Naive thymus-derived CD8-positive, alpha-beta T cell (primary cell): ENCODE data around the gene MSANTD1. TPM values are rescaled to one million over a fixed set of nuclear protein-coding genes. Genes with fewer than 3 reads are reported as not detected.

Experiments
- ATAC-seq, 2 donors: fragments of 150-1000 bp; cut with Tn5 transposase in 1 of 2; sonication (Bioruptor Pico), chemical (Tn5 transposase) in 1 of 2; 1 replicate in 1 of 2; 2 replicates in 1 of 2; pipeline ENCODE4 v1.10.0; 2021; ENCODE audit warnings: mild to moderate bottlenecking in 2 of 2, moderate library complexity in 2 of 2
- POLR2A ChIA-PET: fragments of 350-600 bp; sonication (Branson Sonifier 250); formaldehyde crosslinking; loops from one replicate; lab custom pipeline; 2021; ENCODE audit warnings: antibody characterized with exemption; lab: Charles Lee
- DNase-seq, 10 donors: peaks; one replicate each; pipeline versions ENCODE4 v3.0.0 to v3.0.0-alpha.2; 2020 to 2022
- H3K27ac Mint-ChIP-seq, 10 donors: one replicate each; pipeline ENCODE4 v1.8.0; 2020 to 2022; ENCODE audit warnings: mild to moderate bottlenecking in 10 of 10, mixed read lengths in 10 of 10, moderate library complexity in 4 of 10, inconsistent platforms in 1 of 10
- H3K27me3 Mint-ChIP-seq, 5 donors: one replicate each; pipeline ENCODE4 v1.8.0; 2021 to 2022; ENCODE audit warnings: mixed read lengths in 5 of 5
- H3K36me3 Mint-ChIP-seq, 3 donors: one replicate each; pipeline ENCODE4 v1.8.0; 2020 to 2022; ENCODE audit warnings: mixed read lengths in 3 of 3, mild to moderate bottlenecking in 2 of 3, inconsistent platforms in 1 of 3
- H3K4me1 Mint-ChIP-seq, 4 donors: one replicate each; pipeline ENCODE4 v1.8.0; 2021 to 2022; ENCODE audit warnings: mixed read lengths in 4 of 4
- H3K4me3 Mint-ChIP-seq, 10 donors: one replicate each; pipeline ENCODE4 v1.8.0; 2020 to 2022; ENCODE audit warnings: mild to moderate bottlenecking in 10 of 10, mixed read lengths in 10 of 10, moderate library complexity in 6 of 10, inconsistent platforms in 1 of 10
- H3K9me3 Mint-ChIP-seq, 9 donors: one replicate each; pipeline ENCODE4 v1.8.0; 2020 to 2022; ENCODE audit warnings: mixed read lengths in 9 of 9, mild to moderate bottlenecking in 3 of 9, inconsistent platforms in 1 of 9, moderate library complexity in 1 of 9
- polyA plus RNA-seq, 3 donors: library from polyadenylated mRNA; unstranded; fragments of 300-500 nt; fragmentation: Illumina TruSeq; gene quantifications; one replicate each; pipeline ENCODE4 v1.2.3, GENCODE V29; 2021
- total RNA-seq, 8 experiments: library from RNA in 2 of 8; stranded (reverse) in 2 of 8; gene quantifications; one replicate each; pipeline ENCODE4 v1.2.3 and lab custom pipeline; 2021 to 2026

MSANTD1 gene
- total and polyA plus RNA-seq, 5 experiments from 2014 or later: 0.18 to 2.1 (median 1.8) TPM; not detected in 2

- Mint-ChIP-seq H3K4me3 (no peak overlapping the region), H3K27me3 (no peaks in the 10 kb centered on the region), H3K4me1 (peaks cover 10 to 19% (median 14%) of the 10 kb centered on the region in 4 donors), H3K36me3 (no peaks in the 10 kb centered on the region), H3K27ac (no peak overlapping the region), H3K9me3 (no peaks in the 10 kb centered on the region)
- ATAC-seq (no peak), DNase-seq (no peak)
- POLR2A ChIA-PET: no interaction called here
Observed at GRCh38 chr4:3246458-3247398, 2.2 kb upstream of the MSANTD1 start.

DNA sequence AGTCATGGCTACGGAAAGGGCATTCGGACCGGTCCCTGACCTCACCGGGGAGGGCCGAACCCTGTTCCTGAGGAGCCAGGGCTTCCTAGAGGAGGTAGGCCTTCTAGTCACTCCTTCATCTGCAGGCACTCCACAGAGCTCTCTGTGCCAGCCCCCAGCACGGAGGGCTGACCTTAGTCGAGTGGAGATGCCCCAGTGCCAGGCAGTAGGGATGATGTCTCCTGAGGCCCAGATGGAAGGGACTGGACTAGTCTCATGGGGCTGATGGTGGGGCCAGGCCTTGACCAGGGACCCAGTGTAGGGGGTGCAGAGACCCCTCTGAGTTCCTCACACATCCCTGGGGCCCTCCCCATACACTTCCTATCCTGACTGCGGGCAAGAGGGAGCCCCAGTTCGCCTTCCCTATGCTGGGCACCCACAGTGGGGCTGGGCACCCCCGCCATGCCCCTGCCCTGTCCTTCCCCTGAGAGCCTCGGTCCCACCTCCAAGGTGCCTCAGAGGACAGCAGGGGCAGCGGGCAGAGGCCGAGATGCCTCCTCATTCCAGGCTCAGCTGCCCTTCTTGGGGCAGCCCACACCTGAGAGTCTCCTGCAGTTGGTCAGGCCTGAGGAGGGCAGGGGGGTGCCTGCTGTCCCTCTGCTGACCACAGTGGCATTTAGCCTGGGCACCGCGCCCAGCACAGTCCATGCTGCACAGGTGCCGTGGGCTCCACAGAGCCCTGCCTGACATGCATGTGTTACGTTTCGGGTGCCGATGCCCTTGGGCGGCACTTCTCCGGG, 1.4 kb upstream of the MSANTD1 start:
- H3K27me3 Mint-ChIP-seq: no peaks in the 10 kb centered on the region
- peaks cover 6 to 12% (median 10%) of the 10 kb centered on the region in 4 donors for H3K4me1 Mint-ChIP-seq
- POLR2A ChIA-PET: no interaction called here

DNA sequence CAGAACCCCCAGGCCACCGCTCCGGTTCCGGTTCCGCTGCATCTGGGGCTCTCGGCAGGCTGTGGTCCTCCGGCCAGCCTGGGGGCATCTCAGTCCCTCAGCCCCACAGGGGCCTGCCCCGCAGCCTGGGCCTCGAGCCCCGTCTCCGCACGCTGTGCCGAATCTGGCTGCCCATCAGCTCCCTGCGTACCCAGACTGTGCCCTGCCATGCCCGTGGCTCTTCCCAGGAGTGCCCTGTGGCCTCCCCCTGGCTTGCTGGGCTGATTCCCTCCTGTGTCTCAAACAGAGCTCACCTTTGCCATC, 830 bp upstream of the MSANTD1 start:
- Mint-ChIP-seq H3K36me3 (no peaks in the 10 kb centered on the region), H3K4me1 (peaks cover under 1 to 7% (median 5%) of the 10 kb centered on the region in 4 donors), H3K4me3 (no peak overlapping the region), H3K27ac (no peak overlapping the region), H3K27me3 (no peaks in the 10 kb centered on the region), H3K9me3 (no peaks in the 10 kb centered on the region)
- ATAC-seq (no peak), DNase-seq (no peak)
- POLR2A ChIA-PET: no interaction called here

More for the DNA sequence above, 1.4 kb upstream of the MSANTD1 start:
- ATAC-seq (no peak), DNase-seq (no peak)
- no peak overlapping the region for H3K4me3 Mint-ChIP-seq
- no peaks in the 10 kb centered on the region for H3K36me3 Mint-ChIP-seq
- no peak overlapping the region for H3K27ac Mint-ChIP-seq
- no peaks in the 10 kb centered on the region for H3K9me3 Mint-ChIP-seq

GRCh38 chr4:3249711-3250437, 915 bp downstream of the MSANTD1 start:
- H3K27ac Mint-ChIP-seq: no peak overlapping the region
- DNase-seq: peak in 1 of 10 donors; percentile 38

GRCh38 chr4:3250438-3250955, 1.5 kb downstream of the MSANTD1 start:
- Mint-ChIP-seq H3K27me3 (no peaks in the 10 kb centered on the region), H3K9me3 (no peaks in the 10 kb centered on the region), H3K27ac (no peak overlapping the region), H3K36me3 (peaks cover 0 to 2% (median 0%) of the 10 kb centered on the region in 3 donors), H3K4me3 (no peak overlapping the region), H3K4me1 (no peaks in the 10 kb centered on the region)
- peak in 1 of 10 donors; percentile 47 for DNase-seq
- ATAC-seq: no peak
- POLR2A ChIA-PET: no interaction called here

More at GRCh38 chr4:3249711-3250437, 915 bp downstream of the MSANTD1 start:
- H3K36me3 Mint-ChIP-seq: peaks cover 0 to 2% (median 0%) of the 10 kb centered on the region in 3 donors
- no peak for ATAC-seq
- no peaks in the 10 kb centered on the region for H3K4me1 Mint-ChIP-seq
- POLR2A ChIA-PET: no interaction called here
- H3K27me3 Mint-ChIP-seq: no peaks in the 10 kb centered on the region
- no peaks in the 10 kb centered on the region for H3K9me3 Mint-ChIP-seq
- H3K4me3 Mint-ChIP-seq: no peak overlapping the region

DNA sequence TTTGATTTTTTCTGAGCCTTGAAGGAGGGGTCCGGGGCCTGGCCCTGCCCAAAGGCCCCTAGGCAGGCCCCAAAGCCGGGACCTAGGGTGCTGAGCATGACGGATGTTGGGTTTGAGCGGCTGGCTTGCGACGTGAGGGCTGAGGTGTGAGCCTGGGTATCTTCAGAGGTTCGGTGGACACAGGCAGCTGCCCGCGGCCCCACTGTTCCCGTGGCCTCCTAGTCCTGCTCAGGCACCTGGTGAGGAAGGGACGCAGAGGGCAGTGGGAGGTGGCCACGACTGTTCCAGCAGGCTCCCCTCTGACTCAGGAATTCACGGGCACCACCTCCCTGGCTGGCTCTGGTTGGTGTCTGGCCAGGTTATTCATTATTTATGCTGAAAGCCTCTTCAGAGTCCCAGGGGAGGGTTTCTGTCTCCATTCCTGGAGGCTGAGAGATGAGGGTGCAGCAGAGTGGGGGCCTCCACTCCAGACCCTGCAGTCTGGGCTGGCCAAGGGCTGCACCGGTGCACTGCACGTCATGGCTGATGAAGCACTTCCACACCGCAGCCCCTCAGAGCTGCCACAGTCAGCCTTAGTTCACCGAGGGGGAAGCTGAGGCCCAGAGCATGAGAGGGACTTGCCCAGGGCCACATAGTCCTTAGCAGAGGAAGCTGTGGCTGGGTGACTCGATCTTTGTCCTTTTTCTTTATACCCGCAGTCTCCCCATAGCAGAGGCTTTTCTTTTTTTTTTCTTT, 2.2 kb downstream of the MSANTD1 start:
- Mint-ChIP-seq H3K4me1 (no peaks in the 10 kb centered on the region), H3K27me3 (no peaks in the 10 kb centered on the region), H3K36me3 (peaks cover 0 to 2% (median 0%) of the 10 kb centered on the region in 3 donors), H3K4me3 (no peak overlapping the region), H3K27ac (no peak overlapping the region), H3K9me3 (no peaks in the 10 kb centered on the region)
- DNase-seq (peak in 1 of 10 donors; percentile 56), ATAC-seq (no peak)
- POLR2A ChIA-PET: no interaction called here

- DNase-seq (peak in 1 of 10 donors; percentile 37), ATAC-seq (no peak)
- no peaks in the 10 kb centered on the region for H3K4me1 Mint-ChIP-seq
- no peak overlapping the region for H3K4me3 Mint-ChIP-seq
- peaks cover 0 to 10% (median 0%) of the 10 kb centered on the region in 3 donors for H3K36me3 Mint-ChIP-seq
- no peaks in the 10 kb centered on the region for H3K9me3 Mint-ChIP-seq
- POLR2A ChIA-PET: no interaction called here
- H3K27me3 Mint-ChIP-seq: no peaks in the 10 kb centered on the region
- H3K27ac Mint-ChIP-seq: no peak overlapping the region
Observed at GRCh38 chr4:3251691-3252479, 2.9 kb downstream of the MSANTD1 start.

- ATAC-seq: no peak
Observed at GRCh38 chr4:3252480-3252828, 3.5 kb downstream of the MSANTD1 start.

GRCh38 chr4:3252831-3253641, 4.1 kb downstream of the MSANTD1 start:
- H3K36me3 Mint-ChIP-seq: peaks cover 0 to 10% (median 0%) of the 10 kb centered on the region in 3 donors
- POLR2A ChIA-PET: no interaction called here
- H3K4me3 Mint-ChIP-seq: no peak overlapping the region
- no peak overlapping the region for H3K27ac Mint-ChIP-seq
- DNase-seq (no peak), ATAC-seq (no peak)
- no peaks in the 10 kb centered on the region for H3K27me3 Mint-ChIP-seq
- no peaks in the 10 kb centered on the region for H3K9me3 Mint-ChIP-seq
- H3K4me1 Mint-ChIP-seq: no peaks in the 10 kb centered on the region

More at GRCh38 chr4:3252480-3252828, 3.5 kb downstream of the MSANTD1 start:
- POLR2A ChIA-PET: no interaction called here
- no peak overlapping the region for H3K27ac Mint-ChIP-seq
- peaks cover 0 to 10% (median 0%) of the 10 kb centered on the region in 3 donors for H3K36me3 Mint-ChIP-seq
- DNase-seq: no peak
- no peak overlapping the region for H3K4me3 Mint-ChIP-seq
- no peaks in the 10 kb centered on the region for H3K4me1 Mint-ChIP-seq
- no peaks in the 10 kb centered on the region for H3K27me3 Mint-ChIP-seq
- no peaks in the 10 kb centered on the region for H3K9me3 Mint-ChIP-seq

DNA sequence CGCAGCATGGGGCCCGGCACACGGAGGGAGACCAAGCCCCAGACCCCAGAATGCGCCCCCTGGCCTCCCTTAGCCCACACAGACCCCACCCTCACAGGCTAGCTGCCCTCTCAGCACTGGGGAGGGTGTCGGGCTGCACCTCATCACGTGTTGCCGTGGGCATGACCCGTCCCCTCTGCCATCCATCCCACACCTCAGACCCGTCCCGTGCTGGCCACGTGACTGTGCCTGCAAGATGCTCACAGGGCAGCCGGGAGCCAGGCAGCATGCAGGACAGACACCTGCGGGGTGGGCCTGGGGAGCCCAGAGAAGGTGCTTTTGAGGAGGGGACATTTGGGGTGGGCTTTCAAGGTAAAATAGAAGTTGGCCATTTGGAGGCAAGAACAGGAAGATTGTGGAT, 4.8 kb downstream of the MSANTD1 start:
- Mint-ChIP-seq H3K4me3 (no peak overlapping the region), H3K9me3 (no peaks in the 10 kb centered on the region), H3K4me1 (no peaks in the 10 kb centered on the region), H3K36me3 (peaks cover 0 to 10% (median 0%) of the 10 kb centered on the region in 3 donors), H3K27me3 (no peaks in the 10 kb centered on the region), H3K27ac (no peak overlapping the region)
- DNase-seq: no peak
- ATAC-seq: no peak
- POLR2A ChIA-PET: no interaction called here
